Stomach (tissue), 9 donors: Measurements from ENCODE around the gene KPNA6. TPM values are rescaled to one million over a fixed set of nuclear protein-coding genes. Genes with fewer than 3 reads are reported as not detected.

ENCODE experiments used
- DNase-seq, 2 donors: peaks; one replicate each; pipeline versions ENCODE4 v3.0.0 to v3.0.0-alpha.2; 2013 to 2019
- H3K27ac ChIP-seq, 5 donors: fragments of 200-600 bp in 4 of 5; sonication (generic) in 4 of 5; one replicate each; pipeline ENCODE4 v1.5.1; 2013 to 2019; ENCODE audit warnings: mild to moderate bottlenecking in 1 of 5, moderate library complexity in 1 of 5
- H3K27me3 ChIP-seq, 3 donors: fragments of 200-600 bp; sonication (generic); one replicate each; pipeline ENCODE4 v1.5.1; 2017 to 2019; ENCODE audit warnings: mixed run types in 1 of 3
- H3K36me3 ChIP-seq, 4 donors: fragments of 200-600 bp; sonication (generic); 1 replicate in 3 of 4; 2 replicates in 1 of 4; pipeline ENCODE4 v1.5.1; 2016 to 2019
- H3K4me1 ChIP-seq, 4 donors: fragments of 200-600 bp; sonication (generic); one replicate each; pipeline ENCODE4 v1.5.1; 2016 to 2019
- H3K4me3 ChIP-seq, 4 donors: fragments of 200-600 bp; sonication (generic) in 3 of 4; one replicate each; pipeline ENCODE4 v1.5.1; 2016 to 2019; ENCODE audit warnings: mild to moderate bottlenecking in 1 of 4
- H3K9me3 ChIP-seq, 4 donors: fragments of 200-600 bp; sonication (generic); one replicate each; pipeline ENCODE4 v1.5.1; 2016 to 2019
- CTCF ChIP-seq, 7 experiments: fragments of 450-650 bp in 4 of 7; fragments of 200-600 bp in 3 of 7; sonication (generic) in 3 of 7; IDR thresholded peaks; one replicate each; pipeline ENCODE4 v1.5.1; 2016 to 2019; ENCODE audit warnings: antibody characterized with exemption in 7 of 7, control low read depth in 2 of 7, mild to moderate bottlenecking in 1 of 7
- EP300 ChIP-seq: sonication (generic); formaldehyde crosslinking; IDR thresholded peaks from one replicate; pipeline ENCODE4 v1.6.1; 2017; ENCODE audit warnings: antibody characterized with exemption
- POLR2A ChIP-seq, 4 donors: fragments of 450-650 bp; IDR thresholded peaks; one replicate each; pipeline ENCODE4 v1.6.1; 2016; ENCODE audit warnings: antibody characterized with exemption in 4 of 4, control low read depth in 2 of 4, mild to moderate bottlenecking in 1 of 4, moderate library complexity in 1 of 4
- POLR2AphosphoS5 ChIP-seq, 3 donors: sonication (generic); formaldehyde crosslinking; IDR thresholded peaks; one replicate each; pipeline ENCODE4 v1.6.1; 2016; ENCODE audit warnings: antibody characterized with exemption in 3 of 3
- WGBS, 5 donors: extraction: QIAGEN DNeasy Blood & Tissue Kit in 3 of 5; methylation state at CpG; one replicate each; pipeline versions ENCODE4 v1.1.5 to v1.1.7; 2013 to 2018; 5-methylcytosine and 5-hydroxymethylcytosine counted together
- intact Hi-C: fragments of 100-400 bp; cut with DNase I; formaldehyde crosslinking; loops from one replicate; pipeline ENCODE4 v1.15.1; 2023; ENCODE audit warnings: low total_unique reads
- polyA plus RNA-seq, 3 donors: library from polyadenylated mRNA; stranded (reverse); fragments of 200-250 nt; gene quantifications; one replicate each; pipeline ENCODE4 v1.2.3, GENCODE V29; 2013
- total RNA-seq, 5 donors: library from RNA; depleted of rRNA; stranded (reverse); fragments of >200 nt; gene quantifications; one replicate each; pipeline versions ENCODE4 v1.1.0 to v1.2.3, GENCODE V29; 2014 to 2016
- donor health status: healthy with polysubstance abuse.
- donor health status: Bipolar disorder and iron deficiency.
- donor health status: healthy.

The KPNA6 gene
- total and polyA plus RNA-seq, 8 donors, result 7.6 to 38.0 (median 17.7) TPM

GRCh38 chr1:32181563-32181962 is 73.7 kb downstream of the KPNA6 start:
- Histone ChIP-seq H3K4me1 (peaks cover 30 to 73% (median 54%) of the 10 kb centered on the region in 4 donors), H3K27ac (peak overlapping the region in 3 of 5 donors; percentile 44 to 97 (median 96)), H3K9me3 (no peaks in the 10 kb centered on the region), H3K36me3 (peaks cover 17 to 53% (median 51%) of the 10 kb centered on the region in 4 donors), H3K27me3 (no peaks in the 10 kb centered on the region), H3K4me3 (peak overlapping the region; percentile 64 to 78 (median 64))
- no peak for TF ChIP-seq POLR2AphosphoS5 (IDR thresholded peaks at IDR 0.05)
- no peak for TF ChIP-seq POLR2A (IDR thresholded peaks at IDR 0.05)
- TF ChIP-seq EP300, result no peak
- no peak for TF ChIP-seq CTCF (IDR thresholded peaks at IDR 0.05)
- 67 to 82% (median 78%) methylated on average over 5 of the region's 5 CpGs for WGBS, 5 donors
- no peak for DNase-seq
- intact Hi-C loops, result no loop called here

GRCh38 chr1:32182060-32182459 is 74.2 kb downstream of the KPNA6 start:
- TF ChIP-seq EP300 (no peak), CTCF (IDR thresholded peaks at IDR 0.05) (no peak), POLR2A (IDR thresholded peaks at IDR 0.05) (no peak), POLR2AphosphoS5 (IDR thresholded peaks at IDR 0.05) (no peak)
- Histone ChIP-seq H3K36me3 (peaks cover 18 to 58% (median 56%) of the 10 kb centered on the region in 4 donors), H3K27me3 (no peaks in the 10 kb centered on the region), H3K27ac (peak overlapping the region in 3 of 5 donors; percentile 5 to 97 (median 44)), H3K4me3 (peak overlapping the region in 2 of 4 donors; percentile 64 to 78), H3K4me1 (peaks cover 30 to 78% (median 54%) of the 10 kb centered on the region in 4 donors), H3K9me3 (no peaks in the 10 kb centered on the region)
- WGBS, 5 donors, result 79 to 91% (median 89%) methylated on average over 6 of the region's 6 CpGs
- intact Hi-C loops, result no loop called here
- DNase-seq, result no peak

- Histone ChIP-seq H3K27ac (no peak overlapping the region), H3K9me3 (no peaks in the 10 kb centered on the region), H3K27me3 (no peaks in the 10 kb centered on the region), H3K4me1 (peaks cover 20 to 70% (median 47%) of the 10 kb centered on the region in 4 donors), H3K36me3 (peaks cover 43 to 84% (median 82%) of the 10 kb centered on the region in 4 donors), H3K4me3 (no peak overlapping the region)
- no peak for DNase-seq
- TF ChIP-seq POLR2A (IDR thresholded peaks at IDR 0.05) (no peak), POLR2AphosphoS5 (IDR thresholded peaks at IDR 0.05) (no peak), EP300 (no peak), CTCF (IDR thresholded peaks at IDR 0.05) (no peak)
- intact Hi-C loops, result no loop called here
Observed at GRCh38 chr1:32184650-32185049, 76.8 kb downstream of the KPNA6 start.

GRCh38 chr1:32186077-32186476 is 78.2 kb downstream of the KPNA6 start:
- intact Hi-C loops, result no loop called here
- Histone ChIP-seq H3K27me3 (no peaks in the 10 kb centered on the region), H3K27ac (no peak overlapping the region), H3K9me3 (no peaks in the 10 kb centered on the region), H3K4me3 (no peak overlapping the region), H3K36me3 (peaks cover 57 to 98% (median 96%) of the 10 kb centered on the region in 4 donors), H3K4me1 (peaks cover 13 to 63% (median 37%) of the 10 kb centered on the region in 4 donors)
- DNase-seq, result no peak
- WGBS, 5 donors, result 86 to 95% (median 90%) methylated on average over 2 of the region's 2 CpGs
- no peak for TF ChIP-seq EP300
- TF ChIP-seq CTCF (IDR thresholded peaks at IDR 0.05), result no peak
- TF ChIP-seq POLR2A (IDR thresholded peaks at IDR 0.05), result no peak
- no peak for TF ChIP-seq POLR2AphosphoS5 (IDR thresholded peaks at IDR 0.05)
